ENCODE data around the gene ANKRD63. TPM values are rescaled to one million over a fixed set of nuclear protein-coding genes. Genes with fewer than 3 reads are reported as not detected.
A peak's percentile ranks its signal among the peaks of the same experiment; 100 is the strongest.

The ANKRD63 gene
- total and polyA plus RNA-seq, 2 of the 8 experiments (the other 6 are each of a cell fraction or from before 2014, with no cell fraction given) = 0.18 to 0.26 TPM

GRCh38 chr15:40235201-40235885 lies 47.5 kb downstream of the ANKRD63 start:
- peak in 1 of 2 experiments; percentile 46 for DNase-seq (ENCODE audit: low read depth in 1 of 2, low spot score in 2 of 2)
- FAIRE-seq = no peak
- no peak overlapping the region for H2BK5ac ChIP-seq (ENCODE audit: low read depth, low read length)
- H2BK120ac ChIP-seq (replicated peaks; ENCODE audit: low read depth, low read length) = no peak overlapping the region
- H3K79me2 ChIP-seq (ENCODE audit: control insufficient read depth in 1 of 2, insufficient read depth in 2 of 2, low read length in 2 of 2) = no peaks in the 10 kb centered on the region
- no peak overlapping the region for H3K56ac ChIP-seq (replicated peaks; ENCODE audit: insufficient read length, low read depth, low read length)
- WGBS, 2 experiments (ENCODE audit: extremely low coverage in 1 of 2, insufficient coverage in 1 of 2, insufficient read length in 1 of 2, insufficient replicate concordance in 2 of 2, low coverage in 1 of 2, low lambda C conversion rate in 2 of 2, missing lambda C conversion rate in 1 of 2) = 78% methylated on average over 4 of the region's 4 CpGs; no CpG with 5 or more reads in 1 of the 2 experiments
- no peak overlapping the region for H3K18ac ChIP-seq (ENCODE audit: extremely low read depth, low read length)
- no peak overlapping the region for H4K91ac ChIP-seq (replicated peaks; ENCODE audit: insufficient read length, low read length)
- no peak overlapping the region for H4K5ac ChIP-seq (ENCODE audit: insufficient read length, low read depth, low read length)
- H3K4me1 ChIP-seq (replicated peaks in 1 of 4; ENCODE audit: control insufficient read depth in 3 of 4, insufficient read depth in 4 of 4, low read length in 3 of 4) = peaks cover 9 to 18% (median 14%) of the 10 kb centered on the region in 4 experiments
- H3K9me3 ChIP-seq (ENCODE audit: insufficient read depth in 2 of 2, low read depth in 1 of 2, low read length in 1 of 2) = no peaks in the 10 kb centered on the region
- peaks cover 0 to 3% (median 0%) of the 10 kb centered on the region in 4 experiments; a peak in 2 of 8 replicates for H3K36me3 ChIP-seq (ENCODE audit: control insufficient read depth in 2 of 4, insufficient read depth in 4 of 4, low read length in 3 of 4)
- H3K27ac ChIP-seq (ENCODE audit: low read depth, low read length) = no peak overlapping the region
- no peak overlapping the region for H2BK15ac ChIP-seq (ENCODE audit: low read length)
- H3K14ac ChIP-seq (ENCODE audit: insufficient read length) = no peak overlapping the region
- H3K4me2 ChIP-seq (ENCODE audit: insufficient read depth in 1 of 2, low read depth in 2 of 2, low read length in 2 of 2) = no peak overlapping the region
- H3K23ac ChIP-seq (ENCODE audit: insufficient read length) = no peak overlapping the region
- no peak overlapping the region for H4K8ac ChIP-seq (ENCODE audit: extremely low read depth, insufficient read depth, low read length)
- POLR2A ChIA-PET (ENCODE audit: partially characterized antibody) = interaction anchor here (0.7 to 3.0 kb wide), 4 partner anchors 10 to 118 kb away, joined by 3 to 11 read pairs (median 4); no protein-coding TSS in a partner anchor
- CTCF ChIA-PET (ENCODE audit: partially characterized antibody) = interaction anchor here (0.6 to 46.3 kb wide), 9 partner anchors 8 to 199 kb away, joined by 3 to 1340 read pairs (median 5); no protein-coding TSS in a partner anchor
- H2AFZ ChIP-seq (ENCODE audit: low read length) = no peak overlapping the region
- no peak overlapping the region for H2BK12ac ChIP-seq (ENCODE audit: low read depth, low read length)
- H2AK5ac ChIP-seq (ENCODE audit: low read depth, low read length) = no peak overlapping the region
- peaks cover 0 to 4% (median 2%) of the 10 kb centered on the region in 4 experiments; a peak in 2 of 7 replicates for H3K27me3 ChIP-seq (replicated peaks in 1 of 4; ENCODE audit: control insufficient read depth in 3 of 4, extremely low read depth in 1 of 4, insufficient read depth in 3 of 4, low read length in 3 of 4)
- H4K20me1 ChIP-seq (replicated peaks in 1 of 2; ENCODE audit: control insufficient read depth in 1 of 2, insufficient read depth in 2 of 2, low read length in 2 of 2) = no peaks in the 10 kb centered on the region
- H3K4me3 ChIP-seq (ENCODE audit: extremely low read depth in 1 of 4, insufficient read depth in 2 of 4, low read depth in 3 of 4, low read length in 4 of 4) = no peak overlapping the region
- H2BK20ac ChIP-seq (ENCODE audit: low read length) = no peak overlapping the region
- TF ChIP-seq RFX5 (IDR thresholded peaks at IDR 0.05; ENCODE audit: borderline replicate concordance, low read depth, low read length) (no peak), USF2 (IDR thresholded peaks at IDR 0.05; ENCODE audit: low read length) (peak; percentile 72)
- peaks cover 4% of the 10 kb centered on the region; the same call in 1 of the 2 replicates for H3K23me2 ChIP-seq (ENCODE audit: low read depth, low read length)
- no peak overlapping the region for H3K4ac ChIP-seq (replicated peaks; ENCODE audit: insufficient read length, low read depth, low read length)
- no peak overlapping the region for H3K9ac ChIP-seq (replicated peaks in 1 of 4; ENCODE audit: extremely low read depth in 1 of 4, low read depth in 3 of 4, low read length in 3 of 4)
- no peaks in the 10 kb centered on the region for H3K79me1 ChIP-seq (ENCODE audit: low read depth, low read length)

Data from H1 (cell line).